ENCODE measurements around the gene GPATCH4.
"Not testable (repeated sequence)": the region's sequence is repeated elsewhere in the genome, so short reads cannot be mapped to it uniquely, and the experiment has no call there.

GPATCH4 gene

GRCh38 chr1:156639601-156640101, 38.4 kb upstream of the GPATCH4 start:
- H3K4me3 Mint-ChIP-seq = no peak overlapping the region
- H3K4me1 Mint-ChIP-seq (ENCODE audit: low read depth) = peaks cover 32% of the 10 kb centered on the region
- no peaks in the 10 kb centered on the region for H3K36me3 Mint-ChIP-seq
- H3K27ac Mint-ChIP-seq = no peak overlapping the region
- no peaks in the 10 kb centered on the region for H3K9me3 Mint-ChIP-seq (ENCODE audit: low read depth)
- H3K27me3 Mint-ChIP-seq = peaks cover 46% of the 10 kb centered on the region

GRCh38 chr1:156638189-156638985, 37.1 kb upstream of the GPATCH4 start:
- Mint-ChIP-seq H3K4me3 (no peak overlapping the region), H3K4me1 (ENCODE audit: low read depth) (peaks cover 21% of the 10 kb centered on the region), H3K36me3 (no peaks in the 10 kb centered on the region), H3K27me3 (peaks cover 44% of the 10 kb centered on the region), H3K27ac (no peak overlapping the region), H3K9me3 (ENCODE audit: low read depth) (no peaks in the 10 kb centered on the region)

GRCh38 chr1:156632355-156632754, 31.1 kb upstream of the GPATCH4 start:
- Mint-ChIP-seq H3K4me1 (ENCODE audit: low read depth) (no peaks in the 10 kb centered on the region), H3K36me3 (no peaks in the 10 kb centered on the region), H3K4me3 (no peak overlapping the region), H3K9me3 (ENCODE audit: low read depth) (no peaks in the 10 kb centered on the region), H3K27me3 (peaks cover 37% of the 10 kb centered on the region), H3K27ac (no peak overlapping the region)

GRCh38 chr1:156631152-156631551, 29.9 kb upstream of the GPATCH4 start:
- not testable (repeated sequence) for H3K9me3 Mint-ChIP-seq (ENCODE audit: low read depth); H3K27ac Mint-ChIP-seq; H3K4me1 Mint-ChIP-seq (ENCODE audit: low read depth); H3K36me3 Mint-ChIP-seq; H3K4me3 Mint-ChIP-seq
- H3K27me3 Mint-ChIP-seq = peaks cover 36% of the 10 kb centered on the region

- H3K9me3 Mint-ChIP-seq (ENCODE audit: low read depth) = no peaks in the 10 kb centered on the region
- peaks cover 38% of the 10 kb centered on the region for H3K27me3 Mint-ChIP-seq
- H3K4me3 Mint-ChIP-seq = no peak overlapping the region
- peaks cover 7% of the 10 kb centered on the region for H3K4me1 Mint-ChIP-seq (ENCODE audit: low read depth)
- H3K36me3 Mint-ChIP-seq = no peaks in the 10 kb centered on the region
- no peak overlapping the region for H3K27ac Mint-ChIP-seq
These were observed 28.7 kb upstream of the GPATCH4 start for GRCh38 chr1:156629823-156630449.

GRCh38 chr1:156627313-156627880, 26.1 kb upstream of the GPATCH4 start:
- H3K27me3 Mint-ChIP-seq = peaks cover 38% of the 10 kb centered on the region

GRCh38 chr1:156626079-156626438, 24.8 kb upstream of the GPATCH4 start:
- Mint-ChIP-seq H3K36me3 (no peaks in the 10 kb centered on the region), H3K27ac (no peak overlapping the region), H3K4me1 (ENCODE audit: low read depth) (peaks cover 9% of the 10 kb centered on the region), H3K27me3 (peaks cover 36% of the 10 kb centered on the region), H3K9me3 (ENCODE audit: low read depth) (no peaks in the 10 kb centered on the region), H3K4me3 (peak overlapping the region; percentile 90)

More at GRCh38 chr1:156627313-156627880, 26.1 kb upstream of the GPATCH4 start:
- H3K27ac Mint-ChIP-seq = no peak overlapping the region
- H3K4me1 Mint-ChIP-seq (ENCODE audit: low read depth) = peaks cover 9% of the 10 kb centered on the region
- no peaks in the 10 kb centered on the region for H3K9me3 Mint-ChIP-seq (ENCODE audit: low read depth)
- H3K4me3 Mint-ChIP-seq = no peak overlapping the region
- no peaks in the 10 kb centered on the region for H3K36me3 Mint-ChIP-seq

- Mint-ChIP-seq H3K27me3 (peaks cover 34% of the 10 kb centered on the region), H3K4me3 (peak overlapping the region; percentile 90), H3K36me3 (no peaks in the 10 kb centered on the region), H3K27ac (no peak overlapping the region), H3K9me3 (ENCODE audit: low read depth) (no peaks in the 10 kb centered on the region), H3K4me1 (ENCODE audit: low read depth) (peaks cover 9% of the 10 kb centered on the region)
These were observed 24.3 kb upstream of the GPATCH4 start for GRCh38 chr1:156625436-156626078.

- Mint-ChIP-seq H3K36me3 (no peaks in the 10 kb centered on the region), H3K4me3 (peak overlapping the region; percentile 42), H3K9me3 (ENCODE audit: low read depth) (no peaks in the 10 kb centered on the region), H3K4me1 (ENCODE audit: low read depth) (peaks cover 9% of the 10 kb centered on the region), H3K27ac (no peak overlapping the region), H3K27me3 (peaks cover 35% of the 10 kb centered on the region)
These were observed 23.6 kb upstream of the GPATCH4 start for GRCh38 chr1:156624814-156625435.

- Mint-ChIP-seq H3K4me1 (ENCODE audit: low read depth) (peaks cover 9% of the 10 kb centered on the region), H3K27me3 (peaks cover 37% of the 10 kb centered on the region), H3K4me3 (peak overlapping the region; percentile 57), H3K27ac (no peak overlapping the region), H3K36me3 (no peaks in the 10 kb centered on the region), H3K9me3 (ENCODE audit: low read depth) (no peaks in the 10 kb centered on the region)
These were observed 22.9 kb upstream of the GPATCH4 start for GRCh38 chr1:156623946-156624813.

GRCh38 chr1:156622581-156623297, 21.5 kb upstream of the GPATCH4 start:
- no peaks in the 10 kb centered on the region for H3K36me3 Mint-ChIP-seq
- no peaks in the 10 kb centered on the region for H3K9me3 Mint-ChIP-seq (ENCODE audit: low read depth)
- H3K27ac Mint-ChIP-seq = no peak overlapping the region
- H3K27me3 Mint-ChIP-seq = peaks cover 39% of the 10 kb centered on the region
- peaks cover 9% of the 10 kb centered on the region for H3K4me1 Mint-ChIP-seq (ENCODE audit: low read depth)
- peak overlapping the region; percentile 30 for H3K4me3 Mint-ChIP-seq

- Mint-ChIP-seq H3K4me3 (no peak overlapping the region), H3K9me3 (ENCODE audit: low read depth) (no peaks in the 10 kb centered on the region), H3K4me1 (ENCODE audit: low read depth) (peaks cover 2% of the 10 kb centered on the region), H3K27me3 (peaks cover 31% of the 10 kb centered on the region), H3K36me3 (no peaks in the 10 kb centered on the region), H3K27ac (no peak overlapping the region)
These were observed 18.3 kb upstream of the GPATCH4 start for GRCh38 chr1:156619582-156619955.

GRCh38 chr1:156618853-156619581, 17.7 kb upstream of the GPATCH4 start, which contains the start of gene HAPLN2:
HAPLN2 (plus strand) TSS chr1:156619415; CDS start chr1:156623491, 4,076 bp downstream.
- Mint-ChIP-seq H3K4me3 (no peak within 1 kb of the TSS), H3K36me3 (no peaks in the 10 kb centered on the region), H3K27ac (no peak within 1 kb of the TSS), H3K9me3 (ENCODE audit: low read depth) (no peaks in the 10 kb centered on the region), H3K4me1 (ENCODE audit: low read depth) (no peaks in the 10 kb centered on the region), H3K27me3 (peaks cover 31% of the 10 kb centered on the region)

Data from activated naive CD8-positive, alpha-beta T cell (primary cell).